ENCODE data around the gene TANGO2.

GRCh38 chr22:20076627-20077172, 55.8 kb downstream of the TANGO2 start:
- TF ChIP-seq TAF1 (IDR thresholded peaks at IDR 0.05; ENCODE audit: low read depth) (no peak), RAD21 (IDR thresholded peaks at IDR 0.05; ENCODE audit: low read depth) (no peak), EP300 (IDR thresholded peaks at IDR 0.05; ENCODE audit: borderline replicate concordance) (no peak), CEBPB (IDR thresholded peaks at IDR 0.05) (no peak), YY1 (IDR thresholded peaks at IDR 0.05; ENCODE audit: low read depth) (no peak), CREB1 (IDR thresholded peaks at IDR 0.05; ENCODE audit: low read depth) (no peak), REST (IDR thresholded peaks at IDR 0.05; ENCODE audit: low read depth) (no peak)
- TF ChIP-seq, protein P1, sequence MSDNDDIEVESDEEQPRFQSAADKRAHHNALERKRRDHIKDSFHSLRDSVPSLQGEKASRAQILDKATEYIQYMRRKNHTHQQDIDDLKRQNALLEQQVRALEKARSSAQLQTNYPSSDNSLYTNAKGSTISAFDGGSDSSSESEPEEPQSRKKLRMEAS (IDR thresholded peaks at IDR 0.05): no peak
